ENCODE results near the gene FARP1.

FARP1 gene

DNA sequence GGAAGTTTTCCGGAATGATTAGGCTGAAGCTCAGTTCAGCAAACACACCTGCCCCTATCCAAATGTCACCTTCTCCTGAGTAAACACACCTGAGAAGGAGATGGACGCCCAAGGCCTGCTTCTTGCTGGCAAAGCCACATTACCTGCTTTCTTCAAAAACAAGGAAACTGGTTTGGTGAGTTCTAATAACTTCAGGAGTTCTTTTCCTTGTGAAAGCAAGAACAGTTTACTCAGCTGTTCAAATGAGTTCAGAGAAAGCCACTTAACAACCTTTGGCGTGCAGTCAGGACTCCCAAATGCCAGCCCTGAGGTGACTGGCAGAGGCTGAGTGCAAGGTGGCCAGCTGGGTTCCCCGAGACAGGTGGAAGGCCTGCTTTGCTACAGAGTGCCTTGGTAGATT is 273.5 kb downstream of the FARP1 start:
- no peak overlapping the region for H3K4me3 Mint-ChIP-seq
- peaks cover 5% of the 10 kb centered on the region for H3K9me3 Mint-ChIP-seq
- ATAC-seq (no peak), DNase-seq (ENCODE audit: low spot score in 2 of 2) (no peak)
- no peaks in the 10 kb centered on the region for H3K4me1 Mint-ChIP-seq
- no peak overlapping the region for H3K27ac Mint-ChIP-seq
- no peaks in the 10 kb centered on the region for H3K36me3 Mint-ChIP-seq

DNA sequence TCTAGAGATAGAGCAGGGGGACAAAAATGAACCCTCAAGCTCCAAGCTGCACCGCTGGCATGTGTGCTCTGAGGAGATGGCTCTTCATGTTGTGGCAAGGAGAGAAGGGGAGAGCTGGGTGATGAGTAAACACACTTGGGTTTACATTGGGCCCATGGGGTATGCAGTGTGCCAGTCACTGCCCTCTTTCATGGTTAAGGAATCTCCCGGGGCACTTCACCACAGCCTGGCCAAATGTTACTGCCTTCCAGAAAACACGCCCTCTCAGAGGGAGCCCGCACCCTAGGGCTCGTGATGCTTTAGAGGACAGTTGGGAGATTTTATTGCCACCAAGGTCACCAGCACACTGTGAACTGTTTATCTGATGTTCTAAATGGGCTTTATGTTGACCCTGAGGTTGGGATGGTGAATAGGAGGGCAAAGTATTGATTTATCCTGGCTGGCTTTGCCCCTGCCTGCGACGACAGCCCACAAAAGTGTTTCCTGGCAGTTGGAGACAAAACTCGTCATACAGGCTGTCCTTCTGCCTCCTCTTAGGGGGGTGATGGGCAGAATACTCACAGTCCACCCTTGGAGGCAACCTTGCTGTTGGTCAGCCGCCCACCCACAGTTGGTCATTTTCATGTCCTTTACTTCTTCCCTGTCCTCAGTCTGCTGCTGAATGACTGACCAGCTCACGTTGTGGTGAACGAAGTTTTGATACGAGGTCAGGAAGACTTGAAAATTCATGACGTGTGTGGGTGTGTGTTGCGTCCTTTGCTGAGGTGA is 277.1 kb downstream of the FARP1 start:
- H3K4me3 Mint-ChIP-seq, result no peak overlapping the region
- DNase-seq (ENCODE audit: low spot score in 2 of 2) (no peak), ATAC-seq (no peak)
- H3K36me3 Mint-ChIP-seq, result no peaks in the 10 kb centered on the region
- peaks cover 5% of the 10 kb centered on the region for H3K9me3 Mint-ChIP-seq
- H3K27ac Mint-ChIP-seq, result no peak overlapping the region
- no peaks in the 10 kb centered on the region for H3K4me1 Mint-ChIP-seq

DNA sequence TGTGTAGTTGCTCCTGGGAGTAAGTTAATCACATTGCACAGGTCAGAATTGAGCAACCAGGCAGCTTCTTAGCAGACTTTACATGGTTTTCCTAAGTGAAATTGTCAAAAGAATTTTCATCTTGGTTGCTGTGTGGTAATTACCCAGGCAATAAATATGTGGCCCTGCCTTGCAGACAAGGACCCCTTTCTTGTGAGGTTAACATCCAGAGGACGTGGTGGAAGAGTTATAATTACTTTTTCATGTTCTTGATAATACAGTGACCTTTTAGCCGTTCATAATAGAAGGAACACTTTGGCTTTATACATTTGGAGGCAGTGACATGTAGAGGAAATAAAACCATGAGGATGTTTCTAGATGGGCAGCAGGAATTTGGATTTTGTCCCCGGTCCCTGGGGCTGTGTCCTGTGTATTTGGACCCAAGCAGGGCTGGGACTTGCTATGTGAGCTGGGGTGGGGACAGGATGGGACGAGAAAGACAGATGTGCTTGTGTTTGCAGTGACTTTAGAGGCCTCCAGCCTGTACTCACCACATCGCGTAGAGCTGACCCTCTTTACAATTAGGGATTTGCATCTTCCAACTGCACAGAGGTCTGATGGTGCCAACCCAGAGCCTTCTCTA is 277.8 kb downstream of the FARP1 start:
- Mint-ChIP-seq H3K4me3 (no peak overlapping the region), H3K27ac (no peak overlapping the region), H3K4me1 (no peaks in the 10 kb centered on the region), H3K36me3 (no peaks in the 10 kb centered on the region), H3K9me3 (peaks cover 5% of the 10 kb centered on the region)
- no peak for ATAC-seq
- no peak for DNase-seq (ENCODE audit: low spot score in 2 of 2)

DNA sequence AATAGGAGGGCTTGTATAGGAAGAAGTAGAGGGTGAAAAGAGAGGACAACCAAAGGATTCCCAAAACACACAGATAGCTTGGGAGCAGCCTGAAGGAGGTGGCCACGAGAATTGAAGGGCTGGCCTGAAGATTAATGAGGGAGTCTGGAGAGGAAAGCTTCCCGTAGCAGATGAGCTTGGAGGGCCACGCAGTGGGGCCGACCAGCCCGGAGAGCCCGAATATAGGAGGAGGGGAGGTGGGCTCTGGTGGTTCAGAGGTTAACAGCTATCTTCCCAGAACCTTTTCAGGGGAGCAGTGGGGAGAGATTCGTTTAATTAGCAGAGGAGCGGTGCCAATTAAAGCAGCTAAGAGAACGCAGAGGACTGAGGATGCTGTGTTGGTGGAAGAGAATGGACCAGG is 279.2 kb downstream of the FARP1 start:
- DNase-seq (ENCODE audit: low spot score in 2 of 2) (no peak), ATAC-seq (no peak)
- no peaks in the 10 kb centered on the region for H3K36me3 Mint-ChIP-seq
- no peak overlapping the region for H3K4me3 Mint-ChIP-seq
- no peaks in the 10 kb centered on the region for H3K4me1 Mint-ChIP-seq
- H3K9me3 Mint-ChIP-seq, result peaks cover 2% of the 10 kb centered on the region
- no peak overlapping the region for H3K27ac Mint-ChIP-seq

DNA sequence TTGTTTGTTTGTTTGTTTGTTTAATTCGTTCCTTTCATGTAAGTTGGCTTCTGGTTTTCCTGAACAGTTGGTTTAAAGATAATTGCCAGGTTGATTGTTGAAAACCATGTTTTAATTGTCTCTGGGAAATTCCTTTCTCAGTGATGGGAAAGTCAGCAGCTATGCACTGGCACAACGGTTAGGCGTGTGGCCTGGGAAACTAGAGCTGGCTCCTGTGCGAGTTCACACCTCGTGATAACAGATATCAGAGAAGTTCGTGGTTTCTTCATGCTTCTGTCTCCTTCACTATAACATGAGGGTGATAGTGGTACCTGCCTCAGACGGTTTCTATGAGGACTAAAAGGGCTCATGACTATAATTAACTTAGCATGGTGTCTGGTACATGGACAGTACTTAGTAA is 280.5 kb downstream of the FARP1 start:
- Mint-ChIP-seq H3K4me3 (no peak overlapping the region), H3K9me3 (no peaks in the 10 kb centered on the region), H3K4me1 (no peaks in the 10 kb centered on the region), H3K27ac (no peak overlapping the region), H3K36me3 (no peaks in the 10 kb centered on the region)
- DNase-seq (ENCODE audit: low spot score in 2 of 2) (no peak), ATAC-seq (no peak)

DNA sequence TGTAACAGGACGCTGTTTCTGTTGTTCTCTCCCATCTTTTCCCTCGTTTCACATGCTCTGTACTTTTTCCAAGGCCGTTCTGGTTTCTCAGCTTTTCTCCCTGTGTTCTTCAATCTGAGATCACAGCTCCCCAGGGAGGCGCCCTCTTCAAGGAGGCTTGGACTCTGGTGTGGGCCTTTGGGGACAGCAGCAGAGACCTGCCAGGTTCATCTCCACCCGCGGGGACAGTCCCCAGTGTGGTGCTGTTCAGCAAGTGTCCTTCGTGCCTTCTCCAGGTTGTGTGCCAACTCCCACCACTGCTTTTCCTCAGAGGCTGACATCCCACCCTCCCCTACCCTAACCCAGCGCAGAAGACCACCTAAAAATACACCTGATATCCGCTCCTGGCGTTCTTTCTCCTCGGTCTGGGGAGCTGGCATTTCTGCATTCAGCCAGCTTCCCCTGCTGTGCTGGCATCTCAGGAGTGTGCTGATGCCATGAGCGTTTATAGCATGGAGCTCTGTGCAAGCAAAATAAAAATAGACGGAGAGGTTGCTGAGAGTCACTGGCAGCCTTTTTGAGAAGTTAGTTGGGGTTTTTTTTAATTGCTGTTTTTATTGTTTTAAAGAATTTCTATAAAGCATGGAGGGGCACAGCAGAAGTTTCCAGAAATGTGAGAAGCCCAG is 284.6 kb downstream of the FARP1 start:
- Mint-ChIP-seq H3K4me1 (no peaks in the 10 kb centered on the region), H3K36me3 (no peaks in the 10 kb centered on the region), H3K9me3 (no peaks in the 10 kb centered on the region), H3K4me3 (no peak overlapping the region), H3K27ac (no peak overlapping the region)
- no peak for DNase-seq (ENCODE audit: low spot score in 2 of 2)
- ATAC-seq, result no peak

DNA sequence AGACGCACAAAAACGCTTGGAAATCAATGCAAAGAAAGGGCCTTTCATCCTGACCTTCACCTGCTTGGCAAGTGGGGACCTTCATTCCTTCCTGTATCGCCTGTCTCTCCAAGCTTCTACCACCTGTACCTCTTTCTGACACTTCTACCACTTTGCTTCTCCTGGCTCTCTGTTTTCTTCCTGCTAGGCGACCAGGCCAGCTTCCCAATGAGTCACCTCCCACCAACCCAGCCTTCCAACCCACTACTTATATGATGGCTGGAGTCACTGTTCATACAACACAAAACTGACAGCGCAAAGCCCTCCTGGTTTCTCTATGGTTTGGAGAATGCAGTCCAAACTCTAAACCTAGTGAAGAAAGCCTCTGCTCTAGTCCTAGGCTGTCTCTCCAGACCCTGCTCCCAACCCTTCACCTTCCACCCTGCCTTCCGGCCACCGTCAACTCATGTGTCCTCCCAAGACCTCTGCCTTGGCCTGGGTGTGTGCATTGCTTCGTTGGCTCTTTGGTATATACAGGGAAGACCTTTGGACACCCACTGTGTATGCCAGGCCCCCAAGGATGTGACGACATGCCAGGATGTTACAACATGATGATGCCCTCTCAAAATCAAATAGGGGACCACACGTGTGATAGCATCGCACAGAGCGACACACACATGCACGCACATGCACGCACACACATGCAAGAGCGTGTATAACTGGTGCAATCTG is 285.5 kb downstream of the FARP1 start:
- no peak for DNase-seq (ENCODE audit: low spot score in 2 of 2)
- no peaks in the 10 kb centered on the region for H3K4me1 Mint-ChIP-seq
- peak; percentile 6 for ATAC-seq
- H3K36me3 Mint-ChIP-seq, result no peaks in the 10 kb centered on the region
- H3K4me3 Mint-ChIP-seq, result no peak overlapping the region
- no peaks in the 10 kb centered on the region for H3K9me3 Mint-ChIP-seq
- H3K27ac Mint-ChIP-seq, result no peak overlapping the region

DNA sequence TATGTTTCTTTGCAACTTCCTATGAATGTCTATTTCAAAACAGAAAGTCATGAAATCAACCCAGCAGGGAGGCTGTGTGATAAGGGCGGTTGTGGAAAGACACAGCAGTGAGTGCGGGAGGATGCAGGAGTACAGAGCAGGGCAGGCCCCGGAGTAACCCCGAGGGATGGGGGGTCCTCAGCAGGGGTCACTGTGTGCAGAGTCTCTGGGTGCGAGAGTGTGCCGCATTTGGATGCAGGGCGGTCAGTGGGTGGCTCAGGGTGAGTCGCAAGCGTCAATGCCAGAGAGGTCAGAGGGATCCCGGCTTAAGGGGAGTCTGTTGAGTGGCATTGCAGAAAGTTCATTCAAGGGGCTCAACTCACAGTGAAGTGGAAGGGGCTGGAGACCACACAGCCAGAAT is 286.2 kb downstream of the FARP1 start:
- ATAC-seq (no peak), DNase-seq (ENCODE audit: low spot score in 2 of 2) (no peak)
- H3K27ac Mint-ChIP-seq, result no peak overlapping the region
- H3K36me3 Mint-ChIP-seq, result no peaks in the 10 kb centered on the region
- no peaks in the 10 kb centered on the region for H3K4me1 Mint-ChIP-seq
- H3K9me3 Mint-ChIP-seq, result no peaks in the 10 kb centered on the region
- H3K4me3 Mint-ChIP-seq, result no peak overlapping the region

DNA sequence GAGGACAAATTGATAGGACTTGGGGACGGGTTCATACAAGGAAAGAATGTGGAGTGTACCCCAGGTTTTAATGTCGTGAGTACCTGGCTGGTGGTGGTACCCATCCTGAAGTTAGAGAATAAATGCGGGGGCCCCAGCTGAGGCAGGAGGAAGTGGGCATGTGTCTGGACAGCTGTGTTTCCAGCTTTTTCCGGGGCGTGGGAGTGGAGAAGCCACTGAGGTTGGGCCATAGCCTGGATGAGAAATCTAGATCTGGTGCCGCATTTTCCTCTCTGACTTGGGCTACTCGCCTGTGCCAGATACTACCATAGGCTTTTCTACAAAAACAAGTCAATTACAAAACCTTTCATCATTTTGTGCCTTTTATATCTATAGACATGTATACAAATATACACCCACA is 286.6 kb downstream of the FARP1 start:
- Mint-ChIP-seq H3K27ac (no peak overlapping the region), H3K36me3 (no peaks in the 10 kb centered on the region), H3K4me1 (no peaks in the 10 kb centered on the region), H3K9me3 (no peaks in the 10 kb centered on the region), H3K4me3 (no peak overlapping the region)
- DNase-seq (ENCODE audit: low spot score in 2 of 2), result no peak
- ATAC-seq, result no peak

DNA sequence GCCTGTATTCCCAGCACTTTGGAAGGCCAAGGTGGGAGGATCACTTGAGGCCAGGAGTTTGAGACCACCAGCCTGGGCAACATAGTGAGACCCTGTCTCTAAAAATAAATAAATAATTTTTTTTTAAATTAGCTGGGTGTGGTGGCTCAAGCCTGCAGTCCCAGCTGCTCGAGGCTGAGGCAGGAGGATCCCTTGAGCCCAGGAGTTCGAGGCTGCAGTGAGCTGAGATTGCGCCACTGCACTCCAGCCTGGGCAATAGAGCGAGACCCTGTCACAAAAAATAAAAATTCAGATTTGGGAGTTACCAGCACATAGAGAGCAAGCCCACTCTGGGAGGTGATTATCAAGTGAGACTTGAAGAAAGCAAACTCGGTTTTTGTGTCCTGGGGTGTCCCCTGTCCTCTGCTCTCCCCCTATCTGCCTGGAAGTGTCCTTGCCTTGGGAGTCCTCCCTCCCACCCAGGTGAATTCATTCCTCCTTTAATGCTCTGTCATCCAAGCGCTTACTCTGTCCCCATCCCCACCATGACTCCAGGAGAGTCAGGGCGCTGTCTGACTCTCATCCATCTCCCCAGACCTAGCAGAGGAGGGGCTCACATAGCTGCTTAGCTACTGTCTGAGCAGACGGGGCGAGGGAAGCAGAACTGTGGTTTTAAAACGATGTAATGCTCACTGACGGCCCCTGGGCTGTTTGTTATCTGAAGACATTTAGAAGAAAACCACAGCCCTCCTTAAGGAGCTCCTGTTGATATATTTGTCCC is 287.3 kb downstream of the FARP1 start:
- ATAC-seq (no peak), DNase-seq (ENCODE audit: low spot score in 2 of 2) (no peak)
- Mint-ChIP-seq H3K27ac (no peak overlapping the region), H3K36me3 (no peaks in the 10 kb centered on the region), H3K9me3 (no peaks in the 10 kb centered on the region), H3K4me3 (no peak overlapping the region), H3K4me1 (no peaks in the 10 kb centered on the region)

DNA sequence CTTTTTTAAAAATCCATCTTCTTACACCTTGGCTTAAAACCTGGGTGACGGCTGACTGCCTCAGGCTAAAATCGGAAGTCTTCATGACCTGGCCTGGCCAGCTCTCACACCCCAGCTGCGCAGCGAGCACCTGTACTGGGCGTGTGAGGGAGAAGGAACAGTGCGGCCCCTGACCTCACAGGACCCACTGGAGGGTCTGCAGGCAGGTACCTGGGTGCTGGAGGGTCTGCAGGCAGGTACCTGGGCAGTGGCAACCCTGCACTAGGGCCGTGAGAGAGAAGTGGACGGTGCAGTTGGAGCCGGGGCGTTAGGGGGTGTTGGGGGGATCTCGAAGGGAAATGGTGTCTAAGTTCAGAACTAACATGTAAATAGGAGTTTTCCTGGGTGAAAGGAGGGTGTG is 289.7 kb downstream of the FARP1 start:
- no peak overlapping the region for H3K4me3 Mint-ChIP-seq
- no peak for DNase-seq (ENCODE audit: low spot score in 2 of 2)
- no peak overlapping the region for H3K27ac Mint-ChIP-seq

DNA sequence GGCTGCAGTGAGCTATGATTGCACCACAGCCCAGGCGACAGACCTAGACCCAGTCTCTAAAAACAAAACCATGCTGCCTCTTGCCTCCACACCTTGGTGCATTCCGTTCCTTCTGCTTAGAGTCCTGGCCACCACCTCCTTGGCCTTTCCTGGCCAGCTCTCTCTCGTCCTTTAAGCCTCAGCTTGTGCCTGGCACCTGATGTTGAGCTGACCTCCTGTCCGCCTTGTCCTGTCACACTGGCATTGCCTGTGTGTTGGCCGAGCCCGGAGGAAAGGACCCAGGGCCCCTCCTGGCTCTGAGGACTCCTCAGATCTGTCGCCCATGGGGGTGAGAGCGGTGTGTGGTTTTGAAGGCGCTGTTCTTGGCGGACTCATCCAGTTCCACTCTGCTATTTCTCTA is 290.8 kb downstream of the FARP1 start:
- H3K36me3 Mint-ChIP-seq, result no peaks in the 10 kb centered on the region
- DNase-seq (ENCODE audit: low spot score in 2 of 2) (no peak), ATAC-seq (no peak)
- no peaks in the 10 kb centered on the region for H3K9me3 Mint-ChIP-seq
- H3K27ac Mint-ChIP-seq, result no peak overlapping the region
- no peaks in the 10 kb centered on the region for H3K4me1 Mint-ChIP-seq
- no peak overlapping the region for H3K4me3 Mint-ChIP-seq

More for the DNA sequence above, 289.7 kb downstream of the FARP1 start:
- Mint-ChIP-seq H3K4me1 (no peaks in the 10 kb centered on the region), H3K36me3 (no peaks in the 10 kb centered on the region), H3K9me3 (no peaks in the 10 kb centered on the region)
- no peak for ATAC-seq

DNA sequence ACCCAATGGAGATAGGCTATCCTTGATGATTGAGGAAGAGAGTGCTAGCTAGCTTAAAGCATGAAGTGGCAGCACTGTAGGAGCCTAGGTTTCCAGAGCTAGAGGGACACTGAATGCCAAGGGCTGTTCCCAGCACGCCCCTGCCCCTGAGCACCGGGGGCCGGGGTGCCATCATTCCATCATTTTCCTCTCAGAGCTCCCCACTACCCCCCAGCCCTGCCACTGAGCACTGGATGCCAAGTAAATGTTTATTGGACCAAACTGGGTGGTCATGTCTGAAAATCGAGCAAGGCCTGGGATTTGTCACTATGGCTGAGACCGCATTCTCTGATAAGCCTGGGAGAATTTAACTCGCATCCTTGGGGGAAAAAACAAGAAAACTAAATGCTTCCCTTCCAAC is 291.2 kb downstream of the FARP1 start:
- no peak for ATAC-seq
- Mint-ChIP-seq H3K27ac (no peak overlapping the region), H3K4me1 (no peaks in the 10 kb centered on the region), H3K36me3 (no peaks in the 10 kb centered on the region), H3K9me3 (no peaks in the 10 kb centered on the region), H3K4me3 (no peak overlapping the region)
- DNase-seq (ENCODE audit: low spot score in 2 of 2), result no peak

DNA sequence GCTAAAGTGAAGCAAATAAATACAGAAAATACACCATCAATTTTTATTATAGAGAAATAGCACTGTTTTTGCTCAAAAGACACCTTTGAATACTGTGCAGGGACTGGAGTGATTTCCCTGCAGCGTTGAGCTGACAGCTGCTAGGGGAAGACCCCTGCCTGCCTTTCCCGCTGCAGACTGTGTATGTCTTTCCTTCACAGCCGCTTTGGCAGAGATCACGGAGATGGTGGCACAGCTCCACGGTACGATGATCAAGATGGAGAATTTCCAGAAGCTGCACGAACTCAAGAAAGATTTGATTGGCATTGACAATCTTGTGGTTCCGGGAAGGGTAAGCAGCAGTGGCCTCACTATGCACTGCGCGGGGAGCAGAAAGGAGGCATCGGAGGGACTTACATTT is 292.5 kb downstream of the FARP1 start:
- ATAC-seq (no peak), DNase-seq (ENCODE audit: low spot score in 2 of 2) (no peak)
- no peak overlapping the region for H3K27ac Mint-ChIP-seq
- no peaks in the 10 kb centered on the region for H3K9me3 Mint-ChIP-seq
- H3K36me3 Mint-ChIP-seq, result no peaks in the 10 kb centered on the region
- H3K4me3 Mint-ChIP-seq, result no peak overlapping the region
- H3K4me1 Mint-ChIP-seq, result no peaks in the 10 kb centered on the region

Data from stimulated activated effector memory CD8-positive, alpha-beta T cell treated with anti-CD3 and anti-CD28 coated beads, Interleukin-12 subunit alpha, Interleukin-12 subunit beta, amount 100 ng/mL, for 72 hours (primary cell).